Right lung (tissue), 5 donors: ENCODE results near the gene E2F4. TPM values are rescaled to one million over a fixed set of nuclear protein-coding genes. Genes with fewer than 3 reads are reported as not detected.

Source experiments
- DNase-seq, 2 donors: peaks; one replicate each; pipeline ENCODE4 v3.0.0-alpha.2; 2013
- polyA plus RNA-seq, 5 donors: library from polyadenylated mRNA; unstranded; fragments of 120-200 nt; gene quantifications; one replicate each; pipeline versions ENCODE4 v1.2.1 to v1.2.3, GENCODE V29; 2013; ENCODE audit warnings: inconsistent platforms in 1 of 5, low replicate concordance in 1 of 5; ENCODE audit not compliant: insufficient read length in 5 of 5, insufficient read depth in 1 of 5

The E2F4 gene
- polyA plus RNA-seq, 5 donors, result 43.8 to 70.5 (median 57.5) TPM

DNA sequence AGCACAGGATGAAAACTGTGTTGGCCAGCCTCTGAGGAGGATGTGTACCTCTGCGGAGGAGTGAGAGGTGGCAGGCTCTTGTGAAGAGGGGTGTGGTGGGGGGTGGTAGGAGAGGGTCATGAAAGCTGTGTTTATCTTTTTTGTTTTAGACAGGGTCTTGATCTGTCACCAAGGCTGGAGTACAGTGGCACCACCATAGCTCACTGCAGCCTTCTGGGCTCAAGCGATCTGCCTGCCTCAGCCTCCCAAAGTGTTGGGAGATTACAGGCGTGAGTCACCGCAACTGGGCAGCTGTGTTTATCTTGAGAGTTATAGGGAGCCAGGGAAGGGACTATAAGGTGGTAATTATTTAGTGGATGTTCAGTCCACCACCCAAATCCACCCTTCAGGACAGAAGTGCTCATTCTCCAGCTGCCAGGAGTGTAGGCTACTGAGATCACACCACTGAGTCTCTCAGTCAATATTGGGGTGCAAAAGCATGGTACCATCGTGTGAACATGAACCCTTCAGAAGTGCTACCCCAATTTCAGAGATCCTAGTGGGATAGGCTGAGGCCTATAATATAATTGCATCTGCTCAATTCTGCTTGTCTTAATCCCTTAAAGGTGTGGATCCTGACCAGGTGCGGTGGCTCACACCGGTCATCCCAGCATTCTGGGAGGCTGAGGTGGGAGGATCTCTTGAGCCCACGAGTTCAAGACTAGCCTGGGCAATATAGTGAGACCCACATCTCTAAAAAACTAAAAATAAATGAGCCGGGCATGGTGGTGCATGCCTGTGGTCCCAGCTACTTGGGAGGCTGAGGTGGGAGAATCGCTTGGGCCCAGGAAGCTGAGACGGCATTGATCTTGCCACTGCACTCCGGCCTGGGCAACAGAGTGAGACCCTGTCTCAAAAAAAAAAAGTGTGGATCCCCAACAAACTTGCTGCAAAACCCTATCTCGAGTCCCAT lies 1.2 kb upstream of the E2F4 start:
- no peak for DNase-seq

DNA sequence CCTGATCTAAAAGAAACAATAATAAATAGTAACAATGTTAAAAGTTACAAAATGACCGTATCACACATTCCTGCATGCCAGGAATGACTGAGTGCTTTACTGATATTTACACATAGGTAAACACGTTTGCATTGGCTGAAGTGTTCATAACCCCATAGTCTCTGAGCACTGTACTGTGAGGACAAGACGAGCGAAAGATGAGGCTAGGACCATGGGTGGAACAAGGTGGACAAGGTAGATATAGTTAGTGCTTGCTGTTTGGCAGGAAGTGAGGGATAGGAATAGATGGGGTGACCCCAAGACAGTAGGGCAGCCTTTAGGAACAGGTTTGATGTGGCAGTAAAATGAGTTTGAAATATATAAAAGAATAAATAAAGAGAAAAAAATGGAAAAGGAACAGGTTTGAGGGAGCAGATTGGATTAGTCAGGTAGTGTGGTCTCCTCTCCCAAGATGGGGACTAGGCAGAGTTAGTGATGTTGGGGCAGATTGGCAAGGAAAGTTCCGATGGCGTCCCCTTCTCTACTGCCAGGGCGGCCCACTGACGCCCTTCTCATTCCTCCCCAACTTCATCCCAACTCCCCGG lies 452 bp upstream of the E2F4 start:
- DNase-seq, result no peak

DNA sequence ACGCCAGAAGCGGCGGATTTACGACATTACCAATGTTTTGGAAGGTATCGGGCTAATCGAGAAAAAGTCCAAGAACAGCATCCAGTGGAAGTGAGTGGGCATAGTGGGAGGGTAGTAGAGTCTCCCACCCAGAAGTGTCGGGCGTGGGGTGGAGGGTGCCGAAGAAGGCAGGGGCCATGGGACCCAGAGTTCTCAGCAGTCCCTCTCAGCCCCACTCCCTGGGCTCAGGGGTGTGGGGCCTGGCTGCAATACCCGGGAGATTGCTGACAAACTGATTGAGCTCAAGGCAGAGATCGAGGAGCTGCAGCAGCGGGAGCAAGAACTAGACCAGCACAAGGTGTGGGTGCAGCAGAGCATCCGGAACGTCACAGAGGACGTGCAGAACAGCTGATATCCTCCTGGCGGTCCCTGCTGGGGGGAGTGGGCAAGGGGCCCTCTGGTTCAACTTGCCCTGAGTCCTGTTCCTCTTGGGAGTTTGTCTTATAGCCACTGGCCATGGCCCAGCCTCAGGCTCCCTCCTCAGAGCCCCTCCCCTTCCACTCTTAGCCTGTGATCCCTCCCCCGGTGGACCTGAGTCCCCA lies 916 bp downstream of the E2F4 start:
- DNase-seq, result no peak

DNA sequence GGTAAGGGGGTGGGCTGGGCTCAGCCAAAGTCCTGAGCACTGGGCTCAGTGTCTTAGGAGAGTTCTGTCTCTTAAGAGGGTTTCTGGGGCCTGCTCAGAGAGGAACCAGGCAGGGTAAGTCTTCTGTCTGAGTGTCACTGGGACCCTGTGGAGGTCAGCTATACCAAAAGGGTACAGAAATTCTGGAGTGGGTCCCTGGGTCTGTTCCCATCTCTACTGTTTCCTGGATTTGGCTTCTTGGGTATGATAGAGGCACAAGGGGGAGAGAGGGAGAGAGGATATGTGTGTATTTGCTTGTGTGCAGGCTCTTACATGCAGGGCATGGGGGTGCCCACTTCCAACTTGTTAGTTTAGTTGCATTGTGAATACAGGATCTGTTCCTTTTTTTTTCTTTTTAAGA lies 1.6 kb downstream of the E2F4 start:
- DNase-seq, result no peak

DNA sequence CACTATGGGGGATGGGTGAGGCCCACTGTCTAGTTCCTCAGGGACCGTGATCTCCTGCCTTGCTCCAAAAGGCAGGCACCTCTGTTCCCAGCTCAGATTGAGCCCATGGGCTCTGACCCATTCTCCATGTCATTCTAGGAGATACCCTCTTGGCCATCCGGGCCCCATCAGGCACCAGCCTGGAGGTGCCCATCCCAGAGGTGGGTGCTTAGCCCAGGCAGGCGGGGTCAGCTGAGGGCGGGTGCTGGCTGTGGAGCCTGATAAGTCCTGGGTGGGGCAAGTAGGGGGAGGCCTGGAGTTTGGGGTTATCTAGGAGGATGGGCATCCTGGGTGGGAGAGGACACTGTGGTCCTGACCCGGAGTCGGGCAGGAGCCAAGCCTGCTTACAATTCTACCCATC lies 2.3 kb downstream of the E2F4 start:
- no peak for DNase-seq

DNA sequence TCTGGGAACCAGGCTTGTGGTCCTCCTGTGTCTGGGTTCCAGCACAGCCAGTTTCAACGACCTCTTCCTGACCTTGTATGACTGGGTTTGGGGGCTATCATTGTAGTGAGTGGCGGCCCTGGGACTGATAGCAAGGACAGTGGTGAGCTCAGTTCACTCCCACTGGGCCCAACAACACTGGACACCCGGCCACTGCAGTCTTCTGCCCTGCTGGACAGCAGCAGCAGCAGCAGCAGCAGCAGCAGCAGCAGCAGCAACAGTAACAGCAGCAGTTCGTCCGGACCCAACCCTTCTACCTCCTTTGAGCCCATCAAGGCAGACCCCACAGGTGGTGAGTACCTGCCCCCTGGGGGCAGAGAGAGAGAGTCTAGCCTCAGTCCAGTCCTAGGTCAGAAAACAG lies 3.7 kb downstream of the E2F4 start:
- DNase-seq, result no peak

DNA sequence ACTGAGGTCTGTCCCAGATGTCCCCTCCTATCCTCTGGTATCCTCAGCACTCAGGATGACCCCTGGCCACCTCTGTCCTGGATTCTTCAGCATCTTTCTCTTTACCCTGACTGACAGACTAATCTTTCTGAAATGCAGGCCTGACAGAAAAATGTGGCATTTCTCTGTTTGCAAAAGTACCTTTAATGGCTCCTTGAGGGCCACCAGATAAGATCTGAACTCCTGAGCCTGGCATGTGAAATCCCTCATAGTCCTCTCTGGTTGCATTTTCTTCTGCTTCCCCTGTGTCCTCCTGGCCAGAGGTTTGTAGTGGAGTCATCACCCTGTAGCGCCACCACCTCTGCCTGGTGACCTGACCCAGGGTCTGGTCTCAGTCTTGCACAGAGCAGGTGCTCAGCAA lies 4.9 kb downstream of the E2F4 start:
- DNase-seq, result no peak

DNA sequence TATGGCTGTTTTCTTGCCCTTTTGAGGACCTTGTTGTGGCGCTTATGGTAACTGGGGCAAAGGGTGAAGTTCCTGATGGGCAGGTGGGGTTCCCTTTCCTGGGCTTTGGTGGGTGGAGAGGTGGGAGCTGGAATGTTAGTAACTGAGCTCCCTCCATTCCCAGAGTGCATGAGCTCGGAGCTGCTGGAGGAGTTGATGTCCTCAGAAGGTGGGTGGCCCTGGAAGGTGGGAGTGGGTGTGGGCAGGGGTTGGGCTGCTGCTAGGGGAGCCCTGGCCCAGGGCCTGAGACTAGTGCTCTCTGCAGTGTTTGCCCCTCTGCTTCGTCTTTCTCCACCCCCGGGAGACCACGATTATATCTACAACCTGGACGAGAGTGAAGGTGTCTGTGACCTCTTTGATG lies 5.7 kb downstream of the E2F4 start:
- DNase-seq, result no peak

DNA sequence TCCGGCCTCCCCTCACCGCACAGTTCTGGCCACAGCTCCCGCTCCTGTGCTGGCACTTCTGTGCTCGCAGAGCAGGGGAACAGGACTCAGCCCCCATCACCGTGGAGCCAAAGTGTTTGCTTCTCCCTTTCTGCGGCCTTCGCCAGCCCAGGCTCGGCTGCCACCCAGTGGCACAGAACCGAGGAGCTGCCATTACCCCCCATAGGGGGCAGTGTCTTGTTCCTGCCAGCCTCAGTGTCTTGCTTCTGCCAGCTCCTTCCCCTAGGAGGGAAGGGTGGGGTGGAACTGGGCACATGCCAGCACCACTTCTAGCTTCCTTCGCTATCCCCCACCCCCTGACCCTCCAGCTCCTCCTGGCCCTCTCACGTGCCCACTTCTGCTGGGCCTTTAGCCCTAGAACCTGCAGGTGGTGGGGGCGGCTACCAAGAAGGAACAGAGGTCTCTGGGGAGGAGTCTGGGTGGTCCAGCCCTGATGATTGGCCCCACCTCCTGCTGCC lies 6.3 kb downstream of the E2F4 start:
- DNase-seq, result peak in 1 of 2 donors; percentile 46

DNA sequence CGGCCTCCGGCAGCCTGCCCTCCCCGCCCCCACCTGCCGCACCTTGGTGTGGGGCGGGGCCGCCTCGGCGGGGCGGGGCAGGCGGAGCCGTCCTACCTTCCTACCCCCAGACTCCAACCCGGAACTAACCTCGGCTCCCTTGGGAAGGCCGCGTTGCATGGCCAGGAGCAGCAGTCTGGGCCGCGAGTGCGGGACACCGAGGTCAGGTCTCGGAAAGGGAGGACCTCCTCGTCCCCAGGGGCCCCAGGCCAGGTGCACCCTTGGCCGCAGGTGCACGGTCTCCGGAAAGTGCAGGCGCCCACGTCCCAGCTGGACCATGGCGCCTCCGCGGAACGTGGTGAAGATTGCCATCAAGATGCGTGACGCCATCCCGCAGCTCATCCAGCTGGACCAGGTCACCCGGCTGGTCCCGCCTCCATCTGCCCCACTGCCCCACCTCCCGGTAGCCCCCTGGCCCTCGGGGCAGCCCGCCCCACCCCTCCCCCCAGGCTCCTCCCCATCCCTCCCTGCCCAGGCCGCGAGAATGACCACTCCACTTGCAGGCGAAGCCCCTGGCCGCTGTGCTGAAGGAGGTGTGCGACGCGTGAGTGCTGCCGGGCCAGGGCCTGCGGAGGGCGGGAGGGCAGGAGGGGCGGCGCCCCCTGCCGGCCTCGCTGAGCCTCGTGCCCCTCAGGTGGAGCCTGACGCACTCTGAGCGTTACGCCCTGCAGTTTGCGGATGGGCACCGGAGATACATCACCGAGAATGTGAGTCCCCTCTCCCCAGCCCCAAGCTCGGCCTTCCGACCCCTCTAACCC lies 7.3 kb downstream of the E2F4 start, which contains the start of gene ELMO3:
Gene ELMO3 (plus strand): TSS at position 121 of the 797 bp plus-strand sequence. CDS start 196 bp downstream, at position 317.
- no peak for DNase-seq

DNA sequence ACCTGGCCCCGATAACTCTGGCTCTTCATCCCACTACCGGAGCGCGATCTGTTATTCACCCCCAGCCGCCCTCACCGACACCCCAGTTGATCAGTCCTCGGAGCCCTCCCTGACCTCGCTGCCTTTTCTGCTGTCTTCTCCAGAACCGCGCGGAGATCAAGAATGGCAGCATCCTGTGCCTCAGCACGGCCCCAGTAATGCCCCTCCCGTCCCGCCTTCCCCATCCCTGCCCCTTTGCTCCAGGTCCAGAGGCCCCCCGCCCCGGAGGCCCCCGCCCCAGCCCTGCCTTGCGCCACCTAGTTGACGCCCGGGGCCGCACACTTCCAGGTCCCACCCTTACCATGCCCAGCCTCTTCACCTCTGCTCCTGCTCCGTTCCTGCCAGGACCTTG lies 7.8 kb downstream of the E2F4 start:
- DNase-seq, result no peak

DNA sequence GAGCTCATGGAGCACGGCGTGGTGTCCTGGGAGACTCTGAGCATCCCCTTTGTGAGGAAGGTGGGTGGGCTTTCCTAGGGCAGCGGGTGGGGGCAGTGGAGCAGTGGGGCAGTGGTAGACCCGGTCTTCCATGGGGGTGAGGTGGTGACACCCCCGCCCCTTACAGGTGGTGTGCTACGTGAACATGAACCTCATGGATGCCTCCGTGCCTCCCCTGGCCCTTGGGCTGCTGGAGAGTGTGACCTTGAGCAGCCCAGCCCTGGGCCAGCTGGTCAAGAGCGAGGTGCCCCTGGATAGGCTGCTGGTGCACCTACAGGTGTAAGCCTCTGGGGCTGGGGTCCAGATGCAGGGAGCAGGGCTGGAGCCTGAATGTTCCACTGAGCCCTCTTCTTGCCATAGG lies 8.5 kb downstream of the E2F4 start:
- no peak for DNase-seq

DNA sequence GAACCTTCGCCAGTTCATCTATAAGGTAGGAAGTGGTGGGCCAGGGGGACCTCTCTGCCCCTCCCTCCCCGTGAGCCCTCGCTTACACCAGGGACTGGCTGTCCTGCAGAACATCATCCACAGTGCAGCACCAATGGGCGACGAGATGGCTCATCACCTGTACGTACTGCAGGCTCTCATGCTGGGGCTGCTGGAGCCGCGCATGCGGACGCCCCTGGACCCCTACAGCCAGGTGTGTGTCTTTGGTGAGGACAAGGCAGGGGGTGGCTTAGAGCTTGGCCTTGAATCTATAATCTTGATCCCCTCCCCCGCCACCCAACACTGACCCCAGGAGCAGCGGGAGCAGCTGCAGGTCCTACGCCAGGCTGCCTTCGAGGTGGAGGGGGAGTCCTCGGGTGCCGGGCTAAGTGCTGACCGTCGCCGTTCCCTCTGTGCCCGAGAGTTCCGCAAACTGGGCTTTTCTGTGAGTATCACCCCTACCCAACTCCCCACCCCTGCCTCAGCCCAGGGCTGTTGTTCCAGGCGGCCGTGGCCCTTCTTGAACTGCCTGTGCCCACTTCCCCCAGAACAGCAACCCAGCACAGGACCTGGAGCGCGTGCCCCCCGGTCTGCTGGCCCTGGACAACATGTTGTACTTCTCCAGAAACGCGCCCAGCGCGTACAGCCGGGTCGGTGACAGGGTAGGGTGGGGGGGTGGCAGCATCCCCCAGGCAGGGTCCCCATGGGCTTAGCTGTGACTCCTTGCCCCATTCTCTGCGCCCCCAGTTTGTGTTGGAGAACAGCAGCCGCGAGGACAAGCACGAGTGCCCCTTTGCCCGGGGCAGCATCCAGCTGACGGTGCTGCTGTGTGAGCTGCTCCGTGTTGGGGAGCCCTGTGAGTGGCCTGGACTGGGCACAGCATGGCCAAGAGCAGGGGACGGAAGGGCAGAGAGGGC lies 9.7 kb downstream of the E2F4 start:
- DNase-seq, result no peak

DNA sequence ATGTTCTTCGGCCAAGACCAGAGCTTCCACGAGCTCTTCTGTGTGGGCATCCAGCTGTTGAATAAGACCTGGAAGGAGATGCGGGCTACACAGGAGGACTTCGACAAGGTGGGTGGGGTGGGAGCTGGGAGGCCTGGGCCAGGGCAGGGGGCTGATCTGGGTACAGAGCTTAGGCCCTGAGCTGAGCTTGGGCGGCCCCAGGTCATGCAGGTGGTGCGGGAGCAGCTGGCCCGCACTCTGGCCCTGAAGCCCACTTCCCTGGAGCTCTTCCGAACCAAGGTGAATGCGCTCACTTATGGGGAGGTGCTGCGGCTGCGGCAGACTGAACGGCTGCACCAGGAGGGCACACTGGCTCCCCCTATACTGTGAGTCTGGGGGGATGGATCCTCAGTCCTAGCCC lies 10.5 kb downstream of the E2F4 start:
- DNase-seq, result no peak

DNA sequence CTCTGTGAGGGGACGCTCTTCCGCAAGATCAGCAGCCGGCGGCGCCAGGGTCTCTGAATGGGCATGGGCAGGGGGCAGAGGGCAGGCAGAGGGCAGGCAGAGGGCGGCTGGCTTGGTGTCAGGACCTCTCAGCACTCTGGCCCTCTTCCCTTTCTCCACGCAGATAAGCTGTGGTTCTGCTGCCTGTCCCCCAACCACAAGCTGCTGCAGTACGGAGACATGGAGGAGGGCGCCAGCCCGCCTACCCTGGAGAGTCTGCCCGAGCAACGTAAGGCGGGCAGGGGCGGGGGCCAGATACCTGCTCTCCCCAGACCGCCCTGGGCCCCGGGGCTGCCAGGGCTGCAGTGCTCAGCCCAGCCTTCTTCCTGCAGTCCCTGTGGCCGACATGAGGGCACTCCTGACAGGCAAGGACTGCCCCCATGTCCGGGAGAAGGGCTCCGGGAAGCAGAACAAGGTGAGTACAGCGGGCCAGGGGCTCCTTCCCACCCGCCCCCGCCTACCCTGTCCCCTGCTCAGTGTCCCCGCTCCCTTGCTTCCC lies 11.1 kb downstream of the E2F4 start:
- DNase-seq, result no peak

DNA sequence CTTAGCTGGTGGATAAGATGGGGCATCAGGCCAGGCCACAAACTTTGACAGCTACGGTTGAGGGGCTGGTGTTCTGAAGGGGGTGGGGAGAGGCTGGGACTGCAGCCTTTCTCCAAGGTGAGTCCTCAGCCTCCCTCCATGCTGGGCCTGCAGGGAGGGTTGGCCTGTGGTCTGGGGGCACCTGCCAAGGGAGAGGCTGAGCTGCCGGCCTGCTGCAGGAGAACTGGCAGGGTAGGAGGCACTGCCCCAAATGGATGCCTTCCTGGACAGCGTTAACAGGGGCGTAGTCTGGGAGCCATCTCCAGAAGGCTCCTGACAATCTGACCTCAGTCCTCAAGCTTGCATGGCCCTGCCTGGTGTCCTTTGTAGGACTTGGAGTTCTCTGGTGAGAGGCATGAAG lies 12.1 kb downstream of the E2F4 start:
- no peak for DNase-seq

DNA sequence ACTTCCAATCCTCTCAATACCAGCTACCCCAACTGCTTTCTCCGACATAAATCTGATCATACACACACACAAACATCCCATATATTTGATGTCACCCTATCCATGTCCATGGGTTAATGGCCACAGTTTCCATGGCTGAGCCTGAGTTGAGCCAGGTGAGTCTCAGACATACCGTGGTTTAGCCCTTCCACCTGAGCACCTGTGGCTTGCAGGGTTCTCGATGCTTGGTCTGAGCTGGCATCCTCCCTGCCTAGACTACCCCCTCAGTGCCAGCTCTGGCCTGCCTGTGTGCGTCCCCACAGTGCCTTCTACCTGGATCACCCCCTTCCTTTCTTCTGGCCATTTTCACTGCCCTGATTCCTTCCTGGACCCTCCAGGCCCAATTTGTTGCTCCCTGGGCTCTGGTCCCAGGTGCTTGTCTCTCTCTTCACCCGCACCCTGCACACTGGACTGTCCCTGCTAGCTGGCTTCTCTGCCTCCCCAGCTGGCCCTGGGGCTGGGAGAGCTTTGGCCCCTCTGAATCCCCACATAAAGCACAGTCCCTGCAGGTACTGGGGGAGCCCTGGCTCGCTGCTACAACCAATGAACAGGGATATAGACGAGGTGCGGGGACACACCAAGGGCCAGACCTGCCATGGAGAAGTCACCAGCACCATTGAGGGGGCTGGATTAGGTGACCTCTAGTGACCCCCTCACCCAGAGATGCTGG lies 14.3 kb downstream of the E2F4 start:
- no peak for DNase-seq

DNA sequence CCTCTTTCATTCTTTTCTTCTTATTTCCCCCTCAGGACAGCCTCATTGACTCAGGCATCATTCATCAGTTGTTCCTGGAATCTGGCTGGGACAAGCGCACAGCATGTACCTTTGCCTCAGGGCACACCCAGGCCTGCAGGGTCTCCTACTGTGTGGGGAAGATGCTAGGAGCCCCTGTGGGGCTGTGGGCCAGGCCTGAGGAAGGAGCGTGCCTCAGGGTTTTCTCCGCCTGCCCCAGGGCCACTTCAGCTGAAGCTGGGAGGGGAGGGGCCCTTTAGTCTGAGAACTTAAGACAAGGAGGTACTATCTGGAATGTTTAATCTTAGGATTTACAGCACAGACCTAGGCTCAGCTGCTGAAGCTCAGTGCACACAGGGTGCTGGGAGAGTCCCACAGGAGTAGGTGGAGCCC lies 14.9 kb downstream of the E2F4 start:
- no peak for DNase-seq

DNA sequence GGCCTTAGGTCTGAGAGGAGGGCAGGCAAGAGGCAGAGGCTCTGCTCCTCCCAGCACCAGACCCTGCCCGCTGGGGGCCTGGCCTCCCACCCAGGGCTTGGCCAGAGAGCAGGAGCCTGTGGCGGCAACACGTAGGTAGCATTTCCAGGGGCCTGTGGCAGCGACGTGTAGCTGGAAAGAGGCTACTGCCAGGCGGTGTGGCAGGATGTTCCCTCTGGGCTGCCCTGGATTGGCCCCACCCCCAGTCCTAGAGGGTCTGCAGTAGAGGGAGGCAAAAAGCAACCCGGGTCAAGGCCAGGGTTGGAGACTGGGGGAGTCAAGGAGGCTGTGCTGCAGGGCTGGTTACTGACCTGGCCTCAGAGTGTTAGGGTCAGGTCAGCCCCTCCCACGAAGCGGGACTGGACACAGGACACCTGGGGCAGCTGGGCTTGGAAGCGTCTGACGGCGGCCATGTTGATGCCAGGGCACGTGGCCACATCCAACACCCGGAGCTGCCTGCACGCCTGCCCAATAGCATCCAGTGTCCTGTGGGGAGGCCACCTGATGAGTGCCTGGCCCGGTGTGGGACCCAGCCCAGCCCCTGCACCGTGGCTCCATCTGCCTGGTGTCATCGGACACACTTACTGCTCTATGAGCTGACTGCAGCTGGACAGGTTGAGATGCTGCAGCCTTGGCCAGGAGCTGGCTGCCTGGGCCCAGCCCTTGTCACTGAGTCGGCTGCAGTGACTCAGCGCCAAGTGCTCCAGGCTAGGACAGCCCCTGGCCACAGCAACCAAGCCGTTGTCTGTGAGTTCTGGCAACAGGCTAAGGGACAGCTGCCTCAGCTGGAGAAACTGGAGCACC lies 15.5 kb downstream of the E2F4 start:
- DNase-seq, result no peak
